ENCODE measurements around the gene SFMBT1. TPM values are rescaled to one million over a fixed set of nuclear protein-coding genes. Genes with fewer than 3 reads are reported as not detected.

SFMBT1 gene
- total RNA-seq, 4 donors from 2014 or later, result 17.2 to 35.3 (median 31.1) TPM

GRCh38 chr3:53074366-53074696 lies 28.5 kb upstream of the SFMBT1 start:
- intact Hi-C loops (cut with DNase I), result loop anchor here (10.0 kb wide), 1 partner anchor 330 kb away; no protein-coding TSS in a partner anchor
- no CpG with 5 or more reads among the region's 1 CpG for WGBS, 2 donors

GRCh38 chr3:53073553-53074365 lies 27.9 kb upstream of the SFMBT1 start:
- H3K27me3 ChIP-seq, result no peaks in the 10 kb centered on the region
- H3K4me3 ChIP-seq (replicated peaks in 1 of 3), result peak overlapping the region in 1 of 3 donors; percentile 39
- 75 to 77% methylated on average over 11 to 12 of the region's 17 CpGs for WGBS, 2 donors
- no peaks in the 10 kb centered on the region for H3K9me3 ChIP-seq
- intact Hi-C loops (cut with DNase I), result loop anchor here (10.0 kb wide), 1 partner anchor 329 kb away; no protein-coding TSS in a partner anchor
- H3K4me1 ChIP-seq, result peaks cover 7 to 11% of the 10 kb centered on the region in 2 donors
- TF ChIP-seq CTCF (IDR thresholded peaks at IDR 0.05), result no peak
- no peak for TF ChIP-seq POLR2A (IDR thresholded peaks at IDR 0.05)
- H3K27ac ChIP-seq, result peak overlapping the region in 2 of 3 donors; percentile 28 to 70
- no peaks in the 10 kb centered on the region for H3K36me3 ChIP-seq
- DNase-seq, result no peak

More at GRCh38 chr3:53074366-53074696, 28.5 kb upstream of the SFMBT1 start:
- peaks cover 7 to 11% of the 10 kb centered on the region in 2 donors for H3K4me1 ChIP-seq
- H3K4me3 ChIP-seq (replicated peaks in 1 of 3), result no peak overlapping the region
- no peaks in the 10 kb centered on the region for H3K36me3 ChIP-seq
- DNase-seq, result no peak
- no peak overlapping the region for H3K27ac ChIP-seq
- no peak for TF ChIP-seq POLR2A (IDR thresholded peaks at IDR 0.05)
- TF ChIP-seq CTCF (IDR thresholded peaks at IDR 0.05), result no peak
- H3K27me3 ChIP-seq, result no peaks in the 10 kb centered on the region
- H3K9me3 ChIP-seq, result no peaks in the 10 kb centered on the region

- peak; percentile 84 to 96 (median 88) for TF ChIP-seq CTCF (IDR thresholded peaks at IDR 0.05)
- TF ChIP-seq POLR2A (IDR thresholded peaks at IDR 0.05), result no peak
- intact Hi-C loops (cut with DNase I), result loop anchor here (10.0 kb wide), 1 partner anchor 328 kb away; no protein-coding TSS in a partner anchor
Observed at GRCh38 chr3:53072653-53073552, 27.0 kb upstream of the SFMBT1 start.

GRCh38 chr3:53071882-53072431 lies 26.1 kb upstream of the SFMBT1 start:
- Histone ChIP-seq H3K27ac (no peak overlapping the region), H3K36me3 (no peaks in the 10 kb centered on the region), H3K27me3 (no peaks in the 10 kb centered on the region), H3K9me3 (no peaks in the 10 kb centered on the region), H3K4me3 (replicated peaks in 1 of 3) (peak overlapping the region in 1 of 3 donors; percentile 39), H3K4me1 (peaks cover 7 to 11% of the 10 kb centered on the region in 2 donors)
- no peak for TF ChIP-seq CTCF (IDR thresholded peaks at IDR 0.05)
- TF ChIP-seq POLR2A (IDR thresholded peaks at IDR 0.05), result no peak
- intact Hi-C loops (cut with DNase I), result loop anchor here (10.0 kb wide), 1 partner anchor 327 kb away; no protein-coding TSS in a partner anchor
- DNase-seq, result no peak
- 78 to 88% methylated on average over 7 to 11 of the region's 11 CpGs for WGBS, 2 donors

More at GRCh38 chr3:53072653-53073552, 27.0 kb upstream of the SFMBT1 start:
- 6 to 14% methylated on average over 13 to 14 of the region's 32 CpGs for WGBS, 2 donors
- H3K4me3 ChIP-seq (replicated peaks in 1 of 3), result peak overlapping the region in 2 of 3 donors; percentile 36 to 39
- H3K27ac ChIP-seq, result peak overlapping the region; percentile 27 to 70 (median 28)
- peaks cover 7 to 11% of the 10 kb centered on the region in 2 donors for H3K4me1 ChIP-seq
- H3K36me3 ChIP-seq, result no peaks in the 10 kb centered on the region
- DNase-seq, result peak; percentile 82 to 87
- no peaks in the 10 kb centered on the region for H3K9me3 ChIP-seq
- H3K27me3 ChIP-seq, result no peaks in the 10 kb centered on the region
